Skin of body (tissue), 2 donors: ENCODE data around the gene EPHA3. TPM values are rescaled to one million over a fixed set of nuclear protein-coding genes. Genes with fewer than 3 reads are reported as not detected.
A peak's percentile ranks its signal among the peaks of the same experiment; 100 is the strongest.

Source experiments
- DNase-seq: peaks from one replicate; lab custom pipeline; 2025; lab: John Stamatoyannopoulos, UW
- total RNA-seq: library from RNA; depleted of rRNA; stranded (reverse); fragments of >200 nt; gene quantifications from one replicate; pipeline ENCODE4 v1.2.3, GENCODE V29; 2014

The EPHA3 gene
- total RNA-seq, 1 donor from 2014 or later = 11.0 TPM

- no peak for DNase-seq
Measured at GRCh38 chr3:89358281-89358680, 250.9 kb downstream of the EPHA3 start.

- DNase-seq = no peak
Measured at GRCh38 chr3:89360156-89360555, 252.7 kb downstream of the EPHA3 start.

- no peak for DNase-seq
Measured at GRCh38 chr3:89362496-89362895, 255.1 kb downstream of the EPHA3 start.

GRCh38 chr3:89363171-89363570, 255.8 kb downstream of the EPHA3 start:
- no peak for DNase-seq

- no peak for DNase-seq
Measured at GRCh38 chr3:89364314-89364713, 256.9 kb downstream of the EPHA3 start.

- no peak for DNase-seq
Measured at GRCh38 chr3:89367166-89367565, 259.7 kb downstream of the EPHA3 start.

GRCh38 chr3:89368846-89369245, 261.4 kb downstream of the EPHA3 start:
- DNase-seq = no peak

- peak; percentile 68 for DNase-seq
Measured at GRCh38 chr3:89372456-89372855, 265.0 kb downstream of the EPHA3 start.

- no peak for DNase-seq
Measured at GRCh38 chr3:89373434-89373833, 266.0 kb downstream of the EPHA3 start.

GRCh38 chr3:89375451-89375850, 268.0 kb downstream of the EPHA3 start:
- no peak for DNase-seq

- no peak for DNase-seq
Measured at GRCh38 chr3:89380016-89380415, 272.6 kb downstream of the EPHA3 start.

GRCh38 chr3:89392991-89393390, 285.6 kb downstream of the EPHA3 start:
- DNase-seq = no peak

GRCh38 chr3:89395456-89395855, 288.0 kb downstream of the EPHA3 start:
- DNase-seq = no peak

- DNase-seq = no peak
Measured at GRCh38 chr3:89395996-89396395, 288.6 kb downstream of the EPHA3 start.

GRCh38 chr3:89402051-89402450, 294.6 kb downstream of the EPHA3 start:
- DNase-seq = no peak

GRCh38 chr3:89405176-89405575, 297.8 kb downstream of the EPHA3 start:
- DNase-seq = no peak

GRCh38 chr3:89405593-89405992, 298.2 kb downstream of the EPHA3 start:
- no peak for DNase-seq

GRCh38 chr3:89411201-89411600, 303.8 kb downstream of the EPHA3 start:
- DNase-seq = no peak

- DNase-seq = no peak
Measured at GRCh38 chr3:89414270-89414669, 306.8 kb downstream of the EPHA3 start.

GRCh38 chr3:89419647-89420241, 312.3 kb downstream of the EPHA3 start:
- DNase-seq = no peak

GRCh38 chr3:89426060-89426459, 318.6 kb downstream of the EPHA3 start:
- DNase-seq = no peak

GRCh38 chr3:89434621-89435380, 327.4 kb downstream of the EPHA3 start:
- peak; percentile 45 for DNase-seq

- DNase-seq = no peak
Measured at GRCh38 chr3:89436846-89437245, 329.4 kb downstream of the EPHA3 start.
